IMR-90 (cell line): Measurements from ENCODE around the gene SLC9A2. TPM values are rescaled to one million over a fixed set of nuclear protein-coding genes. Genes with fewer than 3 reads are reported as not detected.

ENCODE experiments used
- ATAC-seq: fragments of 200-7000 bp; cut with Tn5 transposase; 2 replicates; pipeline ENCODE4 v1.9.1; 2020; ENCODE audit warnings: low read depth, mild to moderate bottlenecking, moderate library complexity
- BruUV-seq: library from RNA; stranded (reverse); fragments of 400-500 nt; replicated peaks from 2 replicates; lab custom pipeline; 2021; lab: Mats Ljungman, UMichigan
- CTCF ChIA-PET: fragments of 300-600 bp; formaldehyde crosslinking; extraction: SDS; loops from one replicate; lab custom pipeline; 2021; ENCODE audit warnings: antibody characterized with exemption; lab: Yijun Ruan, JAX
- POLR2A ChIA-PET: fragments of 300-600 bp; sonication (Branson Sonifier 250); formaldehyde crosslinking; loops from one replicate; lab custom pipeline; 2022; ENCODE audit warnings: antibody characterized with exemption; ENCODE audit not compliant: unreplicated experiment; lab: Charles Lee
- DNase-seq: peaks from one replicate; pipeline ENCODE4 v3.0.0; 2013
- H2AFZ ChIP-seq: replicated peaks from 2 replicates; pipeline ENCODE3; 2013; ENCODE audit warnings: low read length, mild to moderate bottlenecking; ENCODE audit not compliant: poor library complexity
- H2AK5ac ChIP-seq: 2 replicates; pipeline ENCODE4 v1.6.1; 2013; ENCODE audit warnings: low read depth, low read length, inconsistent platforms
- H2AK9ac ChIP-seq: replicated peaks from 2 replicates; pipeline ENCODE3; 2013; ENCODE audit warnings: mild to moderate bottlenecking, low read depth, low read length, moderate library complexity; ENCODE audit not compliant: poor library complexity
- H2BK120ac ChIP-seq: 2 replicates; pipeline ENCODE4 v1.6.1; 2013; ENCODE audit warnings: low read depth, low read length, inconsistent platforms
- H2BK15ac ChIP-seq: 3 replicates; pipeline ENCODE4 v1.6.1; 2013; ENCODE audit warnings: low read depth, low read length, inconsistent platforms
- H2BK20ac ChIP-seq: 2 replicates; pipeline ENCODE4 v1.6.1; 2013; ENCODE audit warnings: low read depth, mild to moderate bottlenecking, inconsistent platforms, low read length, moderate library complexity
- H2BK5ac ChIP-seq: 2 replicates; pipeline ENCODE4 v1.6.1; 2013; ENCODE audit warnings: mild to moderate bottlenecking, low read depth, low read length, inconsistent platforms; ENCODE audit not compliant: poor library complexity, severe bottlenecking
- H3K14ac ChIP-seq: replicated peaks from 2 replicates; pipeline ENCODE4 v1.6.1; 2013; ENCODE audit warnings: low read depth, low read length, inconsistent platforms
- H3K18ac ChIP-seq: 2 replicates; pipeline ENCODE4 v1.6.1; 2013; ENCODE audit warnings: low read depth, low read length, control low read depth
- H3K23ac ChIP-seq: 2 replicates; pipeline ENCODE4 v1.6.1; 2013; ENCODE audit warnings: low read depth, low read length, inconsistent platforms
- H3K27ac ChIP-seq: 2 replicates; pipeline ENCODE4 v1.5.1; 2013; ENCODE audit warnings: mild to moderate bottlenecking, control low read depth, low read length; ENCODE audit not compliant: insufficient read depth
- H3K27me3 ChIP-seq: 2 replicates; pipeline ENCODE4 v1.6.1; 2013; ENCODE audit warnings: low read length; ENCODE audit not compliant: control insufficient read depth, insufficient read depth
- H3K36me3 ChIP-seq: 2 replicates; pipeline ENCODE4 v1.6.1; 2013; ENCODE audit warnings: low read length, mixed read lengths; ENCODE audit not compliant: control insufficient read depth, insufficient read depth
- H3K4ac ChIP-seq: 2 replicates; pipeline ENCODE4 v1.6.1; 2013; ENCODE audit warnings: low read depth, low read length, inconsistent platforms
- H3K4me1 ChIP-seq: 2 replicates; pipeline ENCODE4 v1.6.1; 2013; ENCODE audit warnings: low read length, mixed read lengths; ENCODE audit not compliant: control insufficient read depth, insufficient read depth
- H3K4me2 ChIP-seq: 2 replicates; pipeline ENCODE4 v1.6.1; 2013; ENCODE audit warnings: low read depth, mild to moderate bottlenecking, control low read depth, low read length, moderate library complexity
- H3K4me3 ChIP-seq: 2 replicates; pipeline ENCODE4 v1.5.1; 2013; ENCODE audit warnings: low read depth, mild to moderate bottlenecking, control low read depth, low read length, moderate library complexity; ENCODE audit not compliant: insufficient read depth
- H3K56ac ChIP-seq: 2 replicates; pipeline ENCODE4 v1.6.1; 2013; ENCODE audit warnings: low read length, inconsistent platforms; ENCODE audit not compliant: insufficient read depth; ENCODE audit errors: extremely low read depth
- H3K79me1 ChIP-seq, 2 experiments: 2 replicates each; pipeline ENCODE4 v1.6.1; 2013; ENCODE audit warnings: low read length in 2 of 2, inconsistent platforms in 1 of 2, low read depth in 1 of 2
- H3K9ac ChIP-seq: 2 replicates; pipeline ENCODE4 v1.6.1; 2013; ENCODE audit warnings: low read depth, low read length, control low read depth
- H3K9me1 ChIP-seq: 2 replicates; pipeline ENCODE4 v1.6.1; 2013; ENCODE audit warnings: low read length, inconsistent platforms; ENCODE audit not compliant: insufficient read depth
- H3K9me3 ChIP-seq: 2 replicates; pipeline ENCODE4 v1.6.1; 2013; ENCODE audit warnings: low read length; ENCODE audit not compliant: control insufficient read depth, insufficient read depth
- H4K20me1 ChIP-seq: 2 replicates; pipeline ENCODE4 v1.6.1; 2013; ENCODE audit warnings: low read length, inconsistent platforms; ENCODE audit not compliant: insufficient read depth
- H4K5ac ChIP-seq: 2 replicates; pipeline ENCODE4 v1.6.1; 2013; ENCODE audit warnings: mild to moderate bottlenecking, low read depth, low read length, control low read depth
- H4K8ac ChIP-seq, 2 experiments: 2 replicates each; pipeline ENCODE4 v1.6.1; 2013; ENCODE audit warnings: low read depth in 2 of 2, low read length in 2 of 2, control low read depth in 1 of 2, inconsistent platforms in 1 of 2
- H4K91ac ChIP-seq: 2 replicates; pipeline ENCODE4 v1.6.1; 2013; ENCODE audit warnings: low read depth, low read length, inconsistent platforms; ENCODE audit not compliant: insufficient read depth
- BHLHE40 ChIP-seq: fragments of 150-350 bp; IDR thresholded peaks from 2 replicates; pipeline ENCODE4 v1.6.1; 2016; ENCODE audit warnings: mild to moderate bottlenecking, low read depth, low read length
- CEBPB ChIP-seq: IDR thresholded peaks from 2 replicates; pipeline ENCODE4 v1.6.1; 2012; ENCODE audit warnings: low read depth, low read length, improper control_type of control experiment
- CTCF ChIP-seq: conservative IDR thresholded peaks from 2 replicates; pipeline ENCODE4 v1.5.1; 2012; ENCODE audit warnings: mild to moderate bottlenecking, low read depth, low read length, improper control_type of control experiment
- MAFK ChIP-seq: IDR thresholded peaks from 2 replicates; pipeline ENCODE4 v1.6.1; 2012; ENCODE audit warnings: low read depth, low read length, improper control_type of control experiment
- MAZ ChIP-seq: IDR thresholded peaks from 2 replicates; pipeline ENCODE4 v1.6.1; 2012; ENCODE audit warnings: low read depth, mild to moderate bottlenecking, low read length, improper control_type of control experiment, moderate library complexity, borderline replicate concordance
- MXI1 ChIP-seq: IDR thresholded peaks from 2 replicates; pipeline ENCODE4 v1.6.1; 2012; ENCODE audit warnings: low read depth, mild to moderate bottlenecking, low read length, moderate library complexity, borderline replicate concordance
- NFE2L2 ChIP-seq: fragments of 150-350 bp; IDR thresholded peaks from 2 replicates; pipeline ENCODE4 v1.6.1; 2016; ENCODE audit warnings: low read depth, mild to moderate bottlenecking, low read length
- RCOR1 ChIP-seq: IDR thresholded peaks from 2 replicates; pipeline ENCODE4 v1.6.1; 2012; ENCODE audit warnings: mild to moderate bottlenecking, low read length, improper control_type of control experiment; ENCODE audit not compliant: insufficient replicate concordance
- RFX5 ChIP-seq: IDR thresholded peaks from 2 replicates; pipeline ENCODE4 v1.8.0; 2012; ENCODE audit warnings: low read depth, mild to moderate bottlenecking, low read length, moderate library complexity
- SMC3 ChIP-seq: fragments of 150-350 bp; IDR thresholded peaks from 2 replicates; pipeline ENCODE4 v1.6.1; 2016; ENCODE audit warnings: low read depth, mild to moderate bottlenecking, antibody characterized with exemption, low read length, moderate library complexity
- WGBS, 2 experiments: methylation state at CpG; one replicate each; pipeline versions ENCODE4 v1.1.5 to v1.1.7; 2013; ENCODE audit warnings: missing lambda C conversion rate in 2 of 2; ENCODE audit not compliant: insufficient read length in 1 of 2; ENCODE audit errors: extremely low coverage in 2 of 2; 5-methylcytosine and 5-hydroxymethylcytosine counted together
- dilution Hi-C: fragments of 300-500 bp; cut with HindIII; formaldehyde crosslinking; loops from one replicate; pipeline ENCODE4 v1.14.3; 2018; ENCODE audit warnings: low sequenced_read_pairs; ENCODE audit not compliant: unreplicated experiment
- in situ Hi-C: fragments of 300-500 bp; cut with MboI; formaldehyde crosslinking; loops from 3 replicates; pipeline ENCODE4 v1.14.3; 2019; ENCODE audit warnings: low sequenced_read_pairs, inconsistent platforms, mixed read lengths
- intact Hi-C: fragments of 100-400 bp; cut with micrococcal nuclease; formaldehyde crosslinking; loops from 2 replicates; pipeline ENCODE4 v1.10.0; 2022
- polyA plus RNA-seq, 3 experiments: library from polyadenylated mRNA; depleted of rRNA; stranded (reverse); fragments of >200 nt; gene quantifications; 2 replicates each; pipeline ENCODE4 v1.2.3, GENCODE V29; 2012; ENCODE audit warnings: low replicate concordance in 1 of 3
- total RNA-seq: library from RNA; depleted of rRNA; stranded (reverse); fragments of >200 nt; gene quantifications from 2 replicates; pipeline ENCODE4 v1.2.3, GENCODE V29; 2012

SLC9A2 gene
- total and polyA plus RNA-seq, 2 of the 4 experiments (the other 2 are of a cell fraction), result not detected

- no peak overlapping the region for H2AK5ac ChIP-seq
- TF ChIP-seq RFX5, result no peak
- TF ChIP-seq CTCF, result no peak
- no peak for TF ChIP-seq MAFK
- TF ChIP-seq CEBPB, result no peak
- no peak for TF ChIP-seq RCOR1
- no peak for TF ChIP-seq BHLHE40
- TF ChIP-seq MAZ, result no peak
- no peak for TF ChIP-seq SMC3
- no peak for TF ChIP-seq MXI1
- TF ChIP-seq NFE2L2, result no peak
- no peak overlapping the region for H3K4me2 ChIP-seq
- H3K27me3 ChIP-seq, result peaks cover 2% of the 10 kb centered on the region; the same call in 1 of the 2 replicates
- H3K9ac ChIP-seq, result no peak overlapping the region
- no peaks in the 10 kb centered on the region for H3K36me3 ChIP-seq
- H3K4me3 ChIP-seq, result no peak overlapping the region
- BruUV-seq, result no TSS peak
- WGBS, 2 experiments, result no CpG with 5 or more reads among the region's 5 CpGs
- no peak for ATAC-seq
- ChIA-PET POLR2A (no interaction called here), CTCF (no interaction called here)
- no peak overlapping the region for H4K8ac ChIP-seq
- no peak overlapping the region for H3K23ac ChIP-seq
- dilution Hi-C loops, result no loop called here
- H2BK5ac ChIP-seq, result no peak overlapping the region
- no peak overlapping the region for H2BK20ac ChIP-seq
- no peaks in the 10 kb centered on the region for H3K79me1 ChIP-seq
- no peaks in the 10 kb centered on the region for H4K20me1 ChIP-seq
- H3K9me1 ChIP-seq, result no peaks in the 10 kb centered on the region
- H3K56ac ChIP-seq, result no peak overlapping the region
- H3K14ac ChIP-seq, result no peak overlapping the region
- DNase-seq, result no peak
- H3K27ac ChIP-seq, result no peak overlapping the region
- H4K91ac ChIP-seq, result no peak overlapping the region
- H3K18ac ChIP-seq, result no peak overlapping the region
- no peak overlapping the region for H3K4ac ChIP-seq
- no peaks in the 10 kb centered on the region for H3K4me1 ChIP-seq
- H2AK9ac ChIP-seq, result no peak overlapping the region
- H2AFZ ChIP-seq, result no peak overlapping the region
- intact Hi-C loops, result no loop called here
- H3K9me3 ChIP-seq, result no peaks in the 10 kb centered on the region
- H2BK15ac ChIP-seq, result no peak overlapping the region
- no peak overlapping the region for H2BK120ac ChIP-seq
- H4K5ac ChIP-seq, result no peak overlapping the region
- in situ Hi-C loops, result no loop called here
Measured at GRCh38 chr2:102678442-102678841, 59.1 kb downstream of the SLC9A2 start.
